Heart left ventricle (tissue), 13 donors: ENCODE measurements around the gene TUBA4A.

Source experiments
- CTCF ChIP-seq, 12 donors: fragments of 200-600 bp; sonication (generic) in 4 of 12; IDR thresholded peaks; one replicate each; pipeline versions ENCODE4 v1.5.0 to v1.8.0; 2018 to 2022; ENCODE audit warnings: antibody characterized with exemption in 12 of 12, mild to moderate bottlenecking in 5 of 12
- POLR2A ChIP-seq, 2 donors: fragments of 450-650 bp; IDR thresholded peaks; one replicate each; pipeline ENCODE4 v1.6.1; 2017; ENCODE audit warnings: antibody characterized with exemption in 2 of 2, mild to moderate bottlenecking in 2 of 2, moderate library complexity in 2 of 2
- donor health status: ischemic (EF 13 %, LVEDD 7.1; RV severe dilation, severe dysfunction).
- donor health status: DM: no; HTN: yes; CAD: no.
- donor health status: DM: no; HTN: no; CAD: no.
- donor health status: ischemic (EF 25% LVEDD 6.9; RV normal size, moderate dysfunction).
- donor health status: ischemic (EF 25% LVEDD 5.7; RV mildly dilated, moderate dysfunction).
- donor health status: ischemic (EF 35%, LVEDD 5.7; RV mildly dilated, moderate dysfunction).
- donor health status: nonischemic (EF 11% LVEDD 7.7; RV severe dilation, severe dysfunction).
- donor health status: DM: yes; HTN: yes; CAD: no.
- donor health status: PGD.
- donor health status: ischemic (EF 29% LVEDD 5.4; RV normal size, mild dysfunction).
- donor health status: nonischemic (EF 23%, LVEDD 6.1; RV moderate dilation, normal function).

- TF ChIP-seq CTCF (IDR thresholded peaks at IDR 0.05) (no peak), POLR2A (IDR thresholded peaks at IDR 0.05) (no peak)
Measured at GRCh38 chr2:219296142-219296541, 42.4 kb upstream of the TUBA4A start.
